ENCODE data around the gene TBC1D19. TPM values are rescaled to one million over a fixed set of nuclear protein-coding genes. Genes with fewer than 3 reads are reported as not detected.

TBC1D19 gene
- total RNA-seq, 4 donors from 2014 or later: 19.8 to 23.4 (median 20.7) TPM

DNA sequence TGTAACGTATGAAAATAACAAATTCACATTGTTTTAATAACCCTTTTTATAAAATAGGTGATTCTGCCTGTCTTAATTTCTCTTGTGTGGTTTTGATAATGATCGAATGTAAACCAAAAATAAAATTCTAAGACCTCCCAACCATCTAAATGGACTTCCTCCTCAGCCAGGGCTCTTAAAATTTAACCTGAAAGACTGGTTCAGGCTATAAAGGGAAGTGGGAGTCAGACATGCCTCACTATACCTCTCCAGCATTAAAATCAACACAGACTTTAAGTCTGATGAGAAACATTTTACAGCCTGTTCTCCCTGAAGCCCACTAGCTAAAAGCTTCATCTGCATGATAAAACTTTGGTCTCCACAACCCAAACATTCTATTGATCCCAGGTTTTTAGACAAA is 179.2 kb downstream of the TBC1D19 start:
- Histone ChIP-seq H3K9me3 (no peaks in the 10 kb centered on the region), H3K36me3 (peaks cover 0 to 33% (median 0%) of the 10 kb centered on the region in 3 donors), H3K27ac (no peak overlapping the region), H3K4me3 (no peak overlapping the region), H3K27me3 (no peaks in the 10 kb centered on the region), H3K4me1 (no peaks in the 10 kb centered on the region)
- DNase-seq (ENCODE audit: low spot score in 2 of 2): no peak
- TF ChIP-seq POLR2A (IDR thresholded peaks at IDR 0.05): no peak
- TF ChIP-seq, protein P1, sequence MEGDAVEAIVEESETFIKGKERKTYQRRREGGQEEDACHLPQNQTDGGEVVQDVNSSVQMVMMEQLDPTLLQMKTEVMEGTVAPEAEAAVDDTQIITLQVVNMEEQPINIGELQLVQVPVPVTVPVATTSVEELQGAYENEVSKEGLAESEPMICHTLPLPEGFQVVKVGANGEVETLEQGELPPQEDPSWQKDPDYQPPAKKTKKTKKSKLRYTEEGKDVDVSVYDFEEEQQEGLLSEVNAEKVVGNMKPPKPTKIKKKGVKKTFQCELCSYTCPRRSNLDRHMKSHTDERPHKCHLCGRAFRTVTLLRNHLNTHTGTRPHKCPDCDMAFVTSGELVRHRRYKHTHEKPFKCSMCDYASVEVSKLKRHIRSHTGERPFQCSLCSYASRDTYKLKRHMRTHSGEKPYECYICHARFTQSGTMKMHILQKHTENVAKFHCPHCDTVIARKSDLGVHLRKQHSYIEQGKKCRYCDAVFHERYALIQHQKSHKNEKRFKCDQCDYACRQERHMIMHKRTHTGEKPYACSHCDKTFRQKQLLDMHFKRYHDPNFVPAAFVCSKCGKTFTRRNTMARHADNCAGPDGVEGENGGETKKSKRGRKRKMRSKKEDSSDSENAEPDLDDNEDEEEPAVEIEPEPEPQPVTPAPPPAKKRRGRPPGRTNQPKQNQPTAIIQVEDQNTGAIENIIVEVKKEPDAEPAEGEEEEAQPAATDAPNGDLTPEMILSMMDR (IDR thresholded peaks at IDR 0.05): no peak
- TF ChIP-seq EP300 (IDR thresholded peaks at IDR 0.05): no peak
- 66 to 69% methylated on average over 2 of the region's 2 CpGs for WGBS, 2 donors

DNA sequence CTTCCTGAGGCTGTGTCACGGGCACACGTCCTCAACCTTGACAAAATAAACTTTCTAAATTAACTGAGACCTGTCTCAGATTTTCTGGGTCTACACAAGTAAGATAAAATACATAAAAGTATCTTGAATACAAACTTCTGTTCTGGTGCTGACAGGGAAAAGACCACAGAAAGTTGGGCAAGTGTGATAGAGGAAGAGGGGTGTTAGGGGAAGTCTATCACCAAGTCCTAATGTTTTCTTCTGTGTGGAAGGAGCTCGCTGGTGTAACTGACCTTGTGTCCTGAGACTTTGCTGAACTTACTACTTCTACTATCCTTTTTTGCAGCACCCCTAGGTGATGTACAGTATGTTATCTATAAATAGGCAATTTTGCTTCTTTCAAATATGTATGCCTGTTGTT is 179.8 kb downstream of the TBC1D19 start:
- TF ChIP-seq, protein P1 (IDR thresholded peaks at IDR 0.05): no peak
- TF ChIP-seq POLR2A (IDR thresholded peaks at IDR 0.05) (no peak), EP300 (IDR thresholded peaks at IDR 0.05) (no peak)
- WGBS, 2 donors: 88% methylated on average over 3 of the region's 3 CpGs
- Histone ChIP-seq H3K4me1 (no peaks in the 10 kb centered on the region), H3K9me3 (no peaks in the 10 kb centered on the region), H3K4me3 (no peak overlapping the region), H3K27me3 (no peaks in the 10 kb centered on the region), H3K27ac (no peak overlapping the region), H3K36me3 (peaks cover 0 to 33% (median 0%) of the 10 kb centered on the region in 3 donors)
- DNase-seq (ENCODE audit: low spot score in 2 of 2): no peak

DNA sequence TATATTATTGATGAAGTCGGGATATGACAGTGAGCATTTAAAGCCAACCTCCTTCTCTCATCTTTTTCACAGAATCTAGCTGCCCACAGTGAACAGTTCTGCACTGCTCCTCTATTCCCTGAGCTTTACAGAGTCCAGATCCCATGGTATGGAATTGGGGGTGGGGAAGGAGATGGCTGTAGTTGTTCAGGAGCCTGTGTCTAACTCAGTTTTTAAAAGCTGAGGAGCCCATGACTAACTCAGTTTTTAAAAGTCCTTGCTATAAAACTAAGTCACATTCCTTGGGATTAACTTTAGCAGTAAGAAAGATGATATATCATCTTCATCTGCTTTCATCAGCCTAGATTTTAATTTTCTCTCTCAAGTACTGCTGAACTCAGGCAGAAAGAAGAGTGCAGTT is 180.3 kb downstream of the TBC1D19 start:
- Histone ChIP-seq H3K9me3 (no peaks in the 10 kb centered on the region), H3K27me3 (no peaks in the 10 kb centered on the region), H3K27ac (no peak overlapping the region), H3K4me1 (no peaks in the 10 kb centered on the region), H3K4me3 (no peak overlapping the region), H3K36me3 (peaks cover 0 to 36% (median 0%) of the 10 kb centered on the region in 3 donors)
- WGBS, 2 donors: 91 to 97% methylated on average over 1 of the region's 1 CpG
- no peak for TF ChIP-seq EP300 (IDR thresholded peaks at IDR 0.05)
- DNase-seq (ENCODE audit: low spot score in 2 of 2): no peak

DNA sequence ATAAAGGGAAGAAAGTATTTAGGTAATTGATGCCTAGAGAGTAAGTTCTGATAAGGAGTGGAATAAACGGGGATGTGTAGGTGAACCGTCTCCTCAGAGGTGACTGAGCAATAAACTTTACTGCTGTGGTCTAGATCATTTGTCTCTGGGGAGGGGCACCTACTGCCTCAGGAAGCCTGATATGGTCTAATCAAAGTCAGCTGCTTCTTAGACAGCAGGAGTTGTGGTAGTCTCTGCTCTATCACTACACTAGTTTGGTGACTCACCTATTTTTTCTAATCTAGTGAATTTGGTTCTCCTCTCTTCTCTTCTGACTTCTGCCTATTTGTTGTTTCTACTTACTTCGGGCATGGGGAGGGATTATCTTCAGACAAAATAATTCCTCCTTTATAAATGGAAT is 181.6 kb downstream of the TBC1D19 start:
- no peak for DNase-seq (ENCODE audit: low spot score in 2 of 2)

DNA sequence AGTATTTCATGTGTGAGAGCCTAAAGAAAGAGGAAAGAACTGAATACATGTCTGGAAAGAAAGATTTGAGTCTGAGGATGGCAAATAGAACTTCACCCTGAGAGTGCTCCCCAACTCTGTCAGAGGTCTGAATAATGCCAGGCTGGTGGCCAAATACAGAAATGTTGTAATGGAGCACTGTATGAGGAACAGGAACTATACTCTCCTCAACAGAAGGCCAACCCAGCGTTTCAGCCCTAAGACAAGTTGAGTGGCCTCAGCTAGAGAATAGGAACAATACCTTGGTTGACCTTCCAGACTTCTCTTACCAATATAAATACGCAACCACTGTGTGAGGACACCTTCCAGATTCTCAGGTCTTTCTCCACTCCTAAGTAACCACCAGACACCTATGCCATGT is 182.3 kb downstream of the TBC1D19 start:
- DNase-seq (ENCODE audit: low spot score in 2 of 2): no peak
- 88 to 92% methylated on average over 2 of the region's 2 CpGs for WGBS, 2 donors
- no peaks in the 10 kb centered on the region for H3K4me1 ChIP-seq

More for the DNA sequence above, 181.6 kb downstream of the TBC1D19 start:
- no peaks in the 10 kb centered on the region for H3K4me1 ChIP-seq
- H3K27me3 ChIP-seq: no peaks in the 10 kb centered on the region
- WGBS, 2 donors: 86 to 87% methylated on average over 3 of the region's 3 CpGs
- TF ChIP-seq POLR2A (IDR thresholded peaks at IDR 0.05) (no peak), EP300 (IDR thresholded peaks at IDR 0.05) (no peak)
- TF ChIP-seq, protein P1 (IDR thresholded peaks at IDR 0.05): no peak
- no peak overlapping the region for H3K27ac ChIP-seq
- H3K36me3 ChIP-seq: peaks cover 0 to 43% (median 0%) of the 10 kb centered on the region in 3 donors
- no peak overlapping the region for H3K4me3 ChIP-seq
- no peaks in the 10 kb centered on the region for H3K9me3 ChIP-seq

More for the DNA sequence above, 182.3 kb downstream of the TBC1D19 start:
- H3K36me3 ChIP-seq: peaks cover 0 to 49% (median 0%) of the 10 kb centered on the region in 3 donors
- no peak overlapping the region for H3K27ac ChIP-seq
- TF ChIP-seq POLR2A (IDR thresholded peaks at IDR 0.05) (no peak), EP300 (IDR thresholded peaks at IDR 0.05) (no peak)
- TF ChIP-seq, protein P1 (IDR thresholded peaks at IDR 0.05): no peak
- no peak overlapping the region for H3K4me3 ChIP-seq
- H3K27me3 ChIP-seq: no peaks in the 10 kb centered on the region
- no peaks in the 10 kb centered on the region for H3K9me3 ChIP-seq

All from tibial nerve (tissue), 4 donors.